GM19468 (cell line): ENCODE data around the gene OR2AT4.
"Not testable (repeated sequence)": the region's sequence is repeated elsewhere in the genome, so short reads cannot be mapped to it uniquely, and the experiment has no call there.

Experiments
- ATAC-seq: cut with Tn5 transposase; IDR thresholded peaks from one replicate; pipeline ENCODE4 v1.9.1; 2021; ENCODE audit warnings: mild to moderate bottlenecking, moderate library complexity, moderate number of reproducible peaks; ENCODE audit not compliant: unreplicated experiment; ENCODE audit errors: extremely low read depth

OR2AT4 gene

GRCh38 chr11:75072582-75072981, 24.1 kb downstream of the OR2AT4 start:
- ATAC-seq, result no peak

- no peak for ATAC-seq
Measured at GRCh38 chr11:75069473-75069872, 27.2 kb downstream of the OR2AT4 start.

GRCh38 chr11:75068993-75069392, 27.7 kb downstream of the OR2AT4 start:
- no peak for ATAC-seq

- ATAC-seq, result no peak
Measured at GRCh38 chr11:75068559-75068958, 28.1 kb downstream of the OR2AT4 start.

GRCh38 chr11:75066061-75066460, 30.6 kb downstream of the OR2AT4 start:
- no peak for ATAC-seq

GRCh38 chr11:75063741-75064314, 32.8 kb downstream of the OR2AT4 start:
- ATAC-seq, result no peak

- no peak for ATAC-seq
Measured at GRCh38 chr11:75059299-75059698, 37.4 kb downstream of the OR2AT4 start.

- no peak for ATAC-seq
Measured at GRCh38 chr11:75056814-75057213, 39.9 kb downstream of the OR2AT4 start.

GRCh38 chr11:75055511-75055910, 41.2 kb downstream of the OR2AT4 start:
- ATAC-seq, result no peak

GRCh38 chr11:75052457-75052856, 44.2 kb downstream of the OR2AT4 start:
- ATAC-seq, result no peak

GRCh38 chr11:75051043-75051442, 45.6 kb downstream of the OR2AT4 start:
- ATAC-seq, result no peak

GRCh38 chr11:75050516-75050915, 46.2 kb downstream of the OR2AT4 start:
- ATAC-seq, result no peak

GRCh38 chr11:75049501-75050266, 47.0 kb downstream of the OR2AT4 start:
- not testable (repeated sequence) for ATAC-seq

- no peak for ATAC-seq
Measured at GRCh38 chr11:75047191-75047590, 49.5 kb downstream of the OR2AT4 start.

GRCh38 chr11:75046668-75047067, 50.0 kb downstream of the OR2AT4 start:
- not testable (repeated sequence) for ATAC-seq

- ATAC-seq, result not testable (repeated sequence)
Measured at GRCh38 chr11:75044381-75045170, 52.1 kb downstream of the OR2AT4 start.

GRCh38 chr11:75041821-75042220, 54.9 kb downstream of the OR2AT4 start:
- not testable (repeated sequence) for ATAC-seq

GRCh38 chr11:75041263-75041662, 55.4 kb downstream of the OR2AT4 start:
- no peak for ATAC-seq

- ATAC-seq, result no peak
Measured at GRCh38 chr11:75040167-75040770, 56.4 kb downstream of the OR2AT4 start.

- no peak for ATAC-seq
Measured at GRCh38 chr11:75035911-75036565, 60.6 kb downstream of the OR2AT4 start.
